Tibial nerve (tissue), 3 donors: ENCODE results near the gene APOA1.

Experiments
- CTCF ChIP-seq, 5 experiments: fragments of 200-600 bp in 3 of 5; fragments of 450-650 bp in 2 of 5; sonication (generic) in 3 of 5; IDR thresholded peaks; one replicate each; pipeline ENCODE4 v1.5.1; 2016 to 2019; ENCODE audit warnings: antibody characterized with exemption in 5 of 5, mild to moderate bottlenecking in 3 of 5, moderate library complexity in 2 of 5
- POLR2A ChIP-seq, 2 donors: fragments of 450-650 bp; IDR thresholded peaks; one replicate each; pipeline ENCODE4 v1.6.1; 2017; ENCODE audit warnings: antibody characterized with exemption in 2 of 2, mild to moderate bottlenecking in 2 of 2, moderate library complexity in 2 of 2

GRCh38 chr11:116840746-116841296 is 3.4 kb upstream of the APOA1 start:
- TF ChIP-seq CTCF (IDR thresholded peaks at IDR 0.05) (no peak), POLR2A (IDR thresholded peaks at IDR 0.05) (no peak)
